ENCODE results near the gene HSPB6.

The HSPB6 gene

GRCh38 chr19:35764432-35765315 is 7.8 kb upstream of the HSPB6 start:
- DNase-seq, result no peak

GRCh38 chr19:35760711-35761349 is 4.0 kb upstream of the HSPB6 start:
- no peak for DNase-seq

DNA sequence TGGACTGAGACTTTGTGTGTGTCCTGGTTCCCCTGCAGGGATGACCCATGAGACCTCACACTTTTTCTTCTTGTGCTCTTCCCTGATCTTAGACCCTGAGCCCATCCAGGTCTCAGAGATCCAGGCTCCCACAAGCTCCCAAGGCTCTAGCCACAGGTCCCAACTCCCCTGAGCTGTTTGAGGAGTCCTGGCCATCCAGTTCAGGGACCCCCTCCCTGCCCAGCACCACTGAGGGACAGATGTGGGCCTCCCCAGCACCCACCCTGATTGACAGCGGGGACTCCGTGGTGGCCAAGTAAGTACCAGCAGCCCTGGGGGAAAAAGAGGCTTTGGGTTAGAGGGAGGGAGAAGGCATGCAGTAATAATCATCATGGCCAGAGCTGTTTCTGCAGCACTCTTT is 2.9 kb upstream of the HSPB6 start:
- DNase-seq, result no peak

- peak; percentile 99 for DNase-seq
Measured at GRCh38 chr19:35757749-35758608, 1.1 kb upstream of the HSPB6 start, which contains the start of gene PROSER3. Gene PROSER3, plus strand, starts transcription at chr19:35758176. Its CDS starts 40 bp downstream, at chr19:35758216.

- peak; percentile 96 for DNase-seq
Measured at GRCh38 chr19:35757231-35757748, 461 bp upstream of the HSPB6 start.

GRCh38 chr19:35755550-35756376 is 1.1 kb downstream of the HSPB6 start:
- DNase-seq, result peak; percentile 89

- no peak for DNase-seq
Measured at GRCh38 chr19:35755131-35755549, 1.7 kb downstream of the HSPB6 start.

DNA sequence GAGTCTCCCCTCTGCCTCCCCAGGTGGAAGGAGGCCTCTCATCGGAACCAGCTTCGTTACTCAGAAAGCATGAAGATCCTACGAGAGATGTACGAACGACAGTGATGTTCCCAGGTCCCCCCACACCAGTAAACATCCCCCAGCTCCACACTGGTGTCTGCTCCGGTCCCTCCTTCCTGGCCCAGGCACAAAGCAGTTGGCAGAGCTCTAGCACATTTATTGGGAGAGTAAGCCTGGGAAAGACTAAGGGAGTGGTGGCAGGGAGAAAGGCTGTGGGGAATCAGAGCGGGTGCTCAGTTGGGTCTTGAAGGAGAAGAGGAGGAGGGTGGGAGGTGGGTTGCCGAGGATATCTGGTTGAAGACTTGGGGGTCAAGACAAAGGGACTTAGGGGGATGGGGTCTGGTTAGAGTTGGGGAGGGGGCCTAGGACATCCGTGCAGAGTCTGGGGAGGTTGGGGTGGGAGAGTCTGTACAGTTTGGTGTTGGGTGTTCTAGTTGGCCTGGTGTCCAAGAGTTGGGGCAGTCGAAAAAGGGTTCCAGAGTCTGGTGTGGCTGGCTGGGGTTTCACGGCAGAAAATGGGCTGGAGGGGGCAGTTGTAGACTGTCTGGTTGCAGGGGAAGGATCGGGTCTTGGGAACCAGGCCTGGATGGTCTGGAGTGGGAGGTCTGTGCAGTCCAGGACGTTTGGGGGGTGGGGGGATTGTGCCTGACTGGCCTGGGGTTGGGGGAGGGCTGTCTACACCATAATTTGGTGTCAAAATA is 2.3 kb downstream of the HSPB6 start:
- DNase-seq, result no peak

DNA sequence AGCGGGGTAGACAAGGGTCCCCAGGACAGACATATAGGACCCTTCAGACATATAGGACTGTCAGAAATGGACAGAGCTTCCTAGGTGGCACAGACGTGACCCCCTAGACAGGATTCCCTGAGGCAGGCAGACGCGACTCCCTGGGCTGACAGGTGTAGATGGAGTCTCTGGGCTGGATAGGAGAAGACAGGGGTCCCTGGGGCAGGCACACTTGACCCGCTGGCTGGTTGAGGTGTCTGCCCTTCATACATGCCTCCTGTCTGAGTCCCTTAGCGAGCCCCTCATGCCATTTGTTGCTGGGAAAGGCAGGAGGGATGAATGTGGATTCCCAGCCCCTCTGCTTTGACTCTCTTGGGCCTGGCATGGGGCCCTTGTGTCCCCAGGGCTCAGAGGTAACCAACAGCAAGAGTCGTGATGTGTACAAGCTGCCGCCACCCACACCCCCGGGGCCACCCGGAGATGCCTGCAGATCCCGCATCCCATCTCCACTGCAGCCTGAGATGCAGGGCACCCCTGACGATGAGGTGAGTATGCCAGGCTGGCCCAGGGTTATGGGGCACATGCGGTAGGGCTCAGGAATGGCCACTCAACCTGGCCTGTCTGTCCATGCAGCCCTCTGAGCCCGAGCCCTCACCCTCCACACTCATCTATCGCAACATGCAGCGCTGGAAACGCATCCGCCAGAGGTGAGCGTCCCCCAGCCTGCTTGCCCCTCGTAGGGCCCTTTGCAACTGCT is 3.0 kb downstream of the HSPB6 start:
- DNase-seq, result no peak

- no peak for DNase-seq
Measured at GRCh38 chr19:35752746-35753350, 4.0 kb downstream of the HSPB6 start.

GRCh38 chr19:35751839-35752745 is 4.7 kb downstream of the HSPB6 start:
- DNase-seq, result no peak

GRCh38 chr19:35750167-35750566 is 6.7 kb downstream of the HSPB6 start:
- DNase-seq, result no peak

DNA sequence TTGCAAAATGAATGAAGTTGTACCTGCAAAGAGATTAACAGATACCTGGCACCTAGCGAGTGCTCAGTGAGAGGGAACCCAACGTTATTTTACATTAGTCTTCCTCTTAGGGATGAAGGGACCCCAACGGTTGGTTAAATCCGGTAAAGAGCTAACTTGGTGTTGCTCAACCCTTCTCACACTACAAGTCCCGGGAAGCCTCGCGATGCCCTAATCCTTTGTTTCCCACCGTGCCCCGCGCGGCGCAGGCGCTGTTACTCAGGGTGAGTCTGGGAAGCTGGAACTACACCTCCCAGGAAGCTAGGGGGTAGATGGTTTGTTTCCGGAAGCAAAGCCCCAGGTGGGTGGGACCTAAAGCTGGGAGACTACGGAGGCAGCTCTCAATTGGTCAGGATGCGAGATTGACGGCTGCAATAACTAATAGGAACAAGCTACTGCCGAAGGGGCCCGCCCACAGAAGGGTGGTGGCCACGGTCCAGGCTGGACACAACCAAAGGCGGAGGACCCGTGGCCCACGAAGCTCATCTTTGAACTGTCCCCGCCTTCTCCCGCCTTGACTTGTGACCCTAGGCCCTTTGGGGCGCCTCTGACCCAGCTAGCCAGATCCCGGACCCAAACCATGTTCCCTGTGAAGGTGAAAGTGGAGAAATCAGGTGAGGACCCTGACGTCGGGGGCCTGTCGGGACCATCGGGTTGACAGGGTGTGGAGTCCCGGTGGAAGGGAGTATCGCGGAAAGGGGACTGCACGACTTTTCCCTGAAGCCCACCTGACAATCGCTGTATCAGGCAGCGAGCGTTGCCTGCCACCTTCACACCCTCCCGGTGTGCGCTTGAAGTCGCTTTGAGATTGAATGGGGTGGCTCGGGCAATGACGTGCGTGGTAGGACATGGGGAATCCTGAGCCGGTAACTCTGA is 8.5 kb downstream of the HSPB6 start, which contains the start of gene LIN37:
TSS of gene LIN37 (plus strand) at position 471 of the 915 bp plus-strand sequence. CDS start at position 620, 149 bp downstream.
- peak; percentile 99 for DNase-seq

GRCh38 chr19:35746531-35746930 is 10.3 kb downstream of the HSPB6 start:
- no peak for DNase-seq

DNA sequence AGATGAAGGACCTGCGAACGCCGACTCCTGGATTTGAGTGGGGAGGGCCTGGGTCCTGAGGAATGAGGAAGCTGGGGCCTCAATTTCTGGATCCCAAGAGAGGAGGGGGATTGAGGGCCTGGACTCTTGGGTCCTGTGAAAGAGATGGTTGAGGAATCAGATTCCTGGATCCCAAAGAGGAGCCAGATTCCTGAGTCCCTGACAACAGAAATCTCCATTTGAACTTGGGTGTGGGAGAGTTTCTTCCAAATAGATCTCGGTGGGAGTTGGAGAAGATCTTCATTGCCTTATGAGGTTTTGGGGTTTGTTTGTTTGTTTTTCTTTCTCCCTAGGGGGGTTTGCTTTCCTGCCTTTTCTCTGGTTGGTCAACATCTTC is 10.8 kb downstream of the HSPB6 start:
- no peak for DNase-seq

DNA sequence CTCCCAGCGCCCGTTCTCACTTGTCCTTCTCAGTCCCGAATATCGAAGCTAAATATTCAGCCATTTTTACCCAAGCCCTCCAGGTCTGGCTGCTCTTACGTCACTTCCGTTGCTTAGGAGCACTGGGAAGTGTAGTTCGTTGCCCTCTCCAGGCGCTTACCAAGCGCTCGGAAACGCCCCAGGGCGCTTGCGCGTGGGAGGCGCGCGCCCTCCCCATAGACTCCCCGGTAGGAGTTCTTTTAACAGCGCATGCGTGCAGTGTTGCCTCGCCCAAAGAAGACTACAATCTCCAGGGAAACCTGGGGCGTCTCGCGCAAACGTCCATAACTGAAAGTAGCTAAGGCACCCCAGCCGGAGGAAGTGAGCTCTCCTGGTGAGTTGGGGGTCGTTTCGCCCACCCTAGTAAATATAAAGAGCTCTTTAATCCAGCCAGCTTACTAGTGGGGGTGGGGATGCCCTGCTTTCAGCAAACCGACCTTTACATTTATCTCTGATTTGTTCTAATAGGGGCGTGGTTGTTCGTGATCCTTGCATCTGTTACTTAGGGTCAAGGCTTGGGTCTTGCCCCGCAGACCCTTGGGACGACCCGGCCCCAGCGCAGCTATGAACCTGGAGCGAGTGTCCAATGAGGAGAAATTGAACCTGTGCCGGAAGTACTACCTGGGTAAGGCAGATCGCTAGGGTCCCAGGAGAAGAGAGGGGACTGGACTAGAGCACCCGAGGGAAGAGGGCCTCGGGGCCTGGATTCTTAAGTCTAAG is 11.3 kb downstream of the HSPB6 start, which contains the start of the genes PSENEN and U2AF1L4:
TSS of gene PSENEN (plus strand) at position 324 of the 759 bp plus-strand sequence. CDS start at position 604, 280 bp downstream.
TSS of gene U2AF1L4 (minus strand) at position 91 of the 759 bp plus-strand sequence. CDS start at position 64, 27 bp downstream.
- DNase-seq, result peak; percentile 98
